Ascending aorta (tissue), 2 donors: ENCODE measurements around the gene PTK6. TPM values are rescaled to one million over a fixed set of nuclear protein-coding genes. Genes with fewer than 3 reads are reported as not detected.

Source experiments
- DNase-seq, 2 donors: peaks; one replicate each; pipeline ENCODE4 v3.0.0-alpha.2; 2019; ENCODE audit warnings: low spot score in 2 of 2
- H3K27ac ChIP-seq, 2 donors: fragments of 200-600 bp; sonication (generic); one replicate each; pipeline ENCODE4 v1.5.1; 2016 to 2017; ENCODE audit warnings: mild to moderate bottlenecking in 1 of 2
- H3K27me3 ChIP-seq: fragments of 200-600 bp; sonication (generic); one replicate; pipeline ENCODE4 v1.5.1; 2017
- H3K36me3 ChIP-seq, 2 donors: fragments of 200-600 bp; sonication (generic); one replicate each; pipeline ENCODE4 v1.5.1; 2016
- H3K4me1 ChIP-seq, 2 donors: fragments of 200-600 bp; sonication (generic); one replicate each; pipeline ENCODE4 v1.5.1; 2016 to 2017; ENCODE audit warnings: mild to moderate bottlenecking in 1 of 2
- H3K4me3 ChIP-seq, 2 donors: fragments of 200-600 bp; sonication (generic); one replicate each; pipeline ENCODE4 v1.5.1; 2016 to 2017; ENCODE audit warnings: mild to moderate bottlenecking in 1 of 2
- H3K9me3 ChIP-seq, 2 donors: fragments of 200-600 bp; sonication (generic); one replicate each; pipeline ENCODE4 v1.5.1; 2016
- intact Hi-C: fragments of 100-400 bp; cut with DNase I; formaldehyde crosslinking; loops from one replicate; pipeline ENCODE4 v1.15.1; 2023
- total RNA-seq: library from RNA; depleted of rRNA; stranded (reverse); fragments of >200 nt; gene quantifications from one replicate; pipeline ENCODE4 v1.1.0, GENCODE V29; 2016
- TF ChIP-seq, protein P1 (sequence below), 3 experiments: fragments of 200-600 bp in 2 of 3; fragments of 450-650 bp in 1 of 3; sonication (generic) in 2 of 3; IDR thresholded peaks; one replicate each; pipeline ENCODE4 v1.5.1; 2016 to 2019; ENCODE audit warnings: antibody characterized with exemption in 3 of 3, mild to moderate bottlenecking in 1 of 3, moderate library complexity in 1 of 3

The PTK6 gene
- total RNA-seq, 1 donor from 2014 or later, result not detected

GRCh38 chr20:63549019-63549418 is 11.8 kb upstream of the PTK6 start:
- intact Hi-C loops, result no loop called here
- Histone ChIP-seq H3K9me3 (no peaks in the 10 kb centered on the region), H3K4me3 (no peak overlapping the region), H3K27me3 (no peaks in the 10 kb centered on the region), H3K4me1 (peaks cover 2 to 5% of the 10 kb centered on the region in 2 donors), H3K36me3 (no peaks in the 10 kb centered on the region), H3K27ac (no peak overlapping the region)
- TF ChIP-seq, protein P1, sequence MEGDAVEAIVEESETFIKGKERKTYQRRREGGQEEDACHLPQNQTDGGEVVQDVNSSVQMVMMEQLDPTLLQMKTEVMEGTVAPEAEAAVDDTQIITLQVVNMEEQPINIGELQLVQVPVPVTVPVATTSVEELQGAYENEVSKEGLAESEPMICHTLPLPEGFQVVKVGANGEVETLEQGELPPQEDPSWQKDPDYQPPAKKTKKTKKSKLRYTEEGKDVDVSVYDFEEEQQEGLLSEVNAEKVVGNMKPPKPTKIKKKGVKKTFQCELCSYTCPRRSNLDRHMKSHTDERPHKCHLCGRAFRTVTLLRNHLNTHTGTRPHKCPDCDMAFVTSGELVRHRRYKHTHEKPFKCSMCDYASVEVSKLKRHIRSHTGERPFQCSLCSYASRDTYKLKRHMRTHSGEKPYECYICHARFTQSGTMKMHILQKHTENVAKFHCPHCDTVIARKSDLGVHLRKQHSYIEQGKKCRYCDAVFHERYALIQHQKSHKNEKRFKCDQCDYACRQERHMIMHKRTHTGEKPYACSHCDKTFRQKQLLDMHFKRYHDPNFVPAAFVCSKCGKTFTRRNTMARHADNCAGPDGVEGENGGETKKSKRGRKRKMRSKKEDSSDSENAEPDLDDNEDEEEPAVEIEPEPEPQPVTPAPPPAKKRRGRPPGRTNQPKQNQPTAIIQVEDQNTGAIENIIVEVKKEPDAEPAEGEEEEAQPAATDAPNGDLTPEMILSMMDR (IDR thresholded peaks at IDR 0.05), result no peak
- no peak for DNase-seq

GRCh38 chr20:63548542-63548941 is 11.4 kb upstream of the PTK6 start:
- TF ChIP-seq, protein P1 (IDR thresholded peaks at IDR 0.05), result no peak
- intact Hi-C loops, result no loop called here
- no peak overlapping the region for H3K27ac ChIP-seq
- no peaks in the 10 kb centered on the region for H3K36me3 ChIP-seq
- H3K9me3 ChIP-seq, result no peaks in the 10 kb centered on the region
- no peaks in the 10 kb centered on the region for H3K27me3 ChIP-seq
- no peak for DNase-seq
- no peak overlapping the region for H3K4me3 ChIP-seq
- H3K4me1 ChIP-seq, result peaks cover 0 to under 1% of the 10 kb centered on the region in 2 donors

- TF ChIP-seq, protein P1 (IDR thresholded peaks at IDR 0.05), result no peak
- Histone ChIP-seq H3K9me3 (no peaks in the 10 kb centered on the region), H3K4me3 (no peak within 1 kb of the TSS), H3K27ac (no peak within 1 kb of the TSS), H3K36me3 (no peaks in the 10 kb centered on the region), H3K4me1 (no peaks in the 10 kb centered on the region), H3K27me3 (no peaks in the 10 kb centered on the region)
- DNase-seq, result no peak
- intact Hi-C loops, result no loop called here
Measured at GRCh38 chr20:63547725-63548480, 10.7 kb upstream of the PTK6 start, which contains the start of gene SRMS. SRMS (minus strand) TSS chr20:63547749; CDS start chr20:63547463, 286 bp downstream.

- Histone ChIP-seq H3K36me3 (no peaks in the 10 kb centered on the region), H3K27ac (no peak overlapping the region), H3K4me1 (no peaks in the 10 kb centered on the region), H3K27me3 (no peaks in the 10 kb centered on the region), H3K4me3 (no peak overlapping the region), H3K9me3 (no peaks in the 10 kb centered on the region)
- intact Hi-C loops, result no loop called here
- no peak for DNase-seq
- TF ChIP-seq, protein P1 (IDR thresholded peaks at IDR 0.05), result no peak
Measured at GRCh38 chr20:63546956-63547724, 10.0 kb upstream of the PTK6 start.

DNA sequence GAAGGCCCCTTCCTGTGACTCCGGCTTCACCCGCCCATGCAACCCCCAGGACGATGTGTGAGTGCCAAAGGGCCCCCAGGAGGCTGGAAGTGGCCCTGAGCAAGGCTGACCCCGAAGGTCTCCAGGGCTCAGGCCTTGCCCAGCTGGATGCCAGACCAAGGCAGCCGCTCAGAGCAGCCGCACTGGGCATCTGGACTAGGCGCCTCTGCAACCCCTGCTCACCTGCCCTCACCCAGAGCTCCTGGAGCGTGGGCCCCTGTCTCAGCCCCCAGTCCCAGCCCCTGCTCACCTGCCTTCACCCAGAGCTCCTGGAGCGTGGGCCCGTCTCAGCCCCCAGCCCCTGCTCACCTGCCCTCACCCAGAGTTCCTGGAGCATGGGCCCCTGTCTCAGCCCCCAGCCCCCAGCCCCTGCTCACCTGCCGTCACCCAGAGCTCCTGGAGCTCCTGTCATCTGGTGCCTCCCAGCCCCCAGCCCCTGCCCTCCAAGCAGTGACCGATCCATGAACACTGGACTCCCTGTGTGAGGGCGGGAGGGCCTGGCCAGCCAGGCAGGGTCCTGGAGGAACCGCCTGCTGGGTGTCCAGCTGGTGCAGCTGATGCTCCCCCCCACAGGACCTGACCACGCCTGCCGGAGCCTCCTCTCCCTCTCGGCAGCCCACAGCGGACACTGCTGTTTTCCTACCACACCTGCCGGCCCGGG is 9.2 kb upstream of the PTK6 start:
- H3K27me3 ChIP-seq, result no peaks in the 10 kb centered on the region

More for the DNA sequence above, 9.2 kb upstream of the PTK6 start:
- Histone ChIP-seq H3K9me3 (no peaks in the 10 kb centered on the region), H3K36me3 (no peaks in the 10 kb centered on the region), H3K4me1 (no peaks in the 10 kb centered on the region), H3K27ac (no peak overlapping the region), H3K4me3 (no peak overlapping the region)
- TF ChIP-seq, protein P1 (IDR thresholded peaks at IDR 0.05), result no peak
- no peak for DNase-seq
- intact Hi-C loops, result no loop called here
